A549 (cell line): ENCODE results near the gene CD58. TPM values are rescaled to one million over a fixed set of nuclear protein-coding genes. Genes with fewer than 3 reads are reported as not detected.

Experiments used
- ATAC-seq, 2 experiments: fragments of 200-7000 bp in 1 of 2; fragments of >200 bp in 1 of 2; cut with Nextera tagmentation in 1 of 2; cut with Tn5 transposase in 1 of 2; 3 replicates each; pipeline versions ENCODE4 v1.8.0 to v1.9.1; 2018 to 2020; ENCODE audit warnings: mild to moderate bottlenecking in 1 of 2, moderate library complexity in 1 of 2
- CTCF ChIA-PET: fragments of 300-600 bp; sonication (Branson Sonifier 250); formaldehyde crosslinking; extraction: SDS; loops from one replicate; lab custom pipeline; 2021; ENCODE audit warnings: antibody characterized with exemption, inconsistent platforms; lab: Yijun Ruan, JAX
- POLR2A ChIA-PET: fragments of 350-600 bp; formaldehyde crosslinking; extraction: SDS; loops from one replicate; lab custom pipeline; 2021; ENCODE audit warnings: antibody characterized with exemption, inconsistent platforms; lab: Yijun Ruan, JAX
- DNase-seq, 2 experiments: peaks; one replicate each; pipeline versions ENCODE4 v3.0.0 to v3.0.0-alpha.2; 2011 to 2016; ENCODE audit warnings: low read depth in 1 of 2, low spot score in 1 of 2
- FAIRE-seq: peaks from 2 replicates; lab custom pipeline; 2011; peaks lifted over from hg19 to GRCh38; lab: Jason Lieb, UNC
- H3K27ac ChIP-seq, 2 experiments: fragments of >200 bp; sonication (Bioruptor Twin); formaldehyde crosslinking; 3 replicates each; pipeline ENCODE4 v1.5.1; 2016 to 2017
- H3K4me1 ChIP-seq: fragments of >200 bp; sonication (Bioruptor Twin); formaldehyde crosslinking; 3 replicates; pipeline ENCODE4 v1.6.1; 2016
- H3K4me2 ChIP-seq: fragments of >200 bp; sonication (Bioruptor Twin); formaldehyde crosslinking; 3 replicates; pipeline ENCODE4 v1.6.1; 2016
- H3K4me3 ChIP-seq: fragments of >200 bp; sonication (Bioruptor Twin); formaldehyde crosslinking; 3 replicates; pipeline ENCODE4 v1.5.1; 2016
- H3K9me3 ChIP-seq: fragments of >200 bp; sonication (Bioruptor Twin); formaldehyde crosslinking; 3 replicates; pipeline ENCODE4 v1.6.1; 2016
- CBX2 ChIP-seq: fragments of 200-600 bp; sonication (generic); IDR thresholded peaks from 2 replicates; pipeline ENCODE4 v1.6.1; 2016; ENCODE audit warnings: low read depth, mild to moderate bottlenecking, borderline replicate concordance
- CTCF ChIP-seq: fragments of >200 bp; sonication (Bioruptor Twin); formaldehyde crosslinking; IDR thresholded peaks from 3 replicates; pipeline ENCODE4 v1.5.1; 2016
- E2F6 ChIP-seq: IDR thresholded peaks from 2 replicates; pipeline ENCODE4 v1.6.1; 2012; ENCODE audit warnings: low read depth, borderline replicate concordance
- EHMT2 ChIP-seq: fragments of 200-600 bp; sonication (generic); IDR thresholded peaks from 2 replicates; pipeline ENCODE4 v1.6.1; 2016; ENCODE audit warnings: antibody characterized with exemption, low read depth, mild to moderate bottlenecking, moderate library complexity
- ELK1 ChIP-seq: fragments of 150-350 bp; IDR thresholded peaks from 2 replicates; pipeline ENCODE4 v1.6.1; 2014; ENCODE audit warnings: low read depth, mild to moderate bottlenecking, low read length
- EP300 ChIP-seq, 2 experiments: fragments of >200 bp; sonication (Bioruptor Twin); formaldehyde crosslinking; IDR thresholded peaks; 2 replicates in 1 of 2; 3 replicates in 1 of 2; pipeline ENCODE4 v1.6.1; 2016 to 2017
- GATA3 ChIP-seq: IDR thresholded peaks from 2 replicates; pipeline ENCODE4 v1.6.1; 2012; ENCODE audit warnings: borderline replicate concordance
- HMGXB4 ChIP-seq: fragments of 250-450 bp; sonication (Bioruptor Pico); IDR thresholded peaks from 2 replicates; pipeline ENCODE4 v1.5.0; 2021; ENCODE audit warnings: mild to moderate bottlenecking, moderate library complexity, borderline replicate concordance
- JUNB ChIP-seq: fragments of >200 bp; sonication (Bioruptor Twin); formaldehyde crosslinking; IDR thresholded peaks from 2 replicates; pipeline ENCODE4 v1.6.1; 2016
- KDM5A ChIP-seq: fragments of 200-600 bp; sonication (generic); IDR thresholded peaks from 2 replicates; pipeline ENCODE4 v1.6.1; 2016; ENCODE audit warnings: antibody characterized with exemption, mild to moderate bottlenecking
- MAFK ChIP-seq: fragments of 450-650 bp; IDR thresholded peaks from 2 replicates; pipeline ENCODE4 v1.6.1; 2014; ENCODE audit not compliant: partially characterized antibody
- MAZ ChIP-seq: fragments of 150-350 bp; IDR thresholded peaks from 2 replicates; pipeline ENCODE4 v1.6.1; 2014; ENCODE audit warnings: antibody characterized with exemption, low read depth, low read length, borderline replicate concordance
- NFE2L2 ChIP-seq: fragments of 150-350 bp; conservative IDR thresholded peaks from 2 replicates; pipeline ENCODE4 v1.6.1; 2014; ENCODE audit warnings: low read length
- POLR2A ChIP-seq: IDR thresholded peaks from 2 replicates; pipeline ENCODE4 v1.6.1; 2012; ENCODE audit warnings: mild to moderate bottlenecking, low read length
- RAD21 ChIP-seq, 2 experiments: fragments of >200 bp in 1 of 2; sonication (Bioruptor Twin) in 1 of 2; formaldehyde crosslinking in 1 of 2; IDR thresholded peaks in 1 of 2; conservative IDR thresholded peaks in 1 of 2; 2 replicates in 1 of 2; 3 replicates in 1 of 2; pipeline ENCODE4 v1.6.1; 2012 to 2018; ENCODE audit warnings: inconsistent platforms in 1 of 2
- REST ChIP-seq: fragments of 200-600 bp; sonication (generic); IDR thresholded peaks from 2 replicates; pipeline ENCODE4 v1.6.1; 2016; ENCODE audit warnings: antibody characterized with exemption, mild to moderate bottlenecking, moderate library complexity
- SMC3 ChIP-seq: fragments of >200 bp; sonication (Bioruptor Twin); formaldehyde crosslinking; IDR thresholded peaks from 3 replicates; pipeline ENCODE4 v1.6.1; 2018; ENCODE audit warnings: inconsistent platforms
- USF2 ChIP-seq: fragments of 450-650 bp; IDR thresholded peaks from 2 replicates; pipeline ENCODE4 v1.6.1; 2014; ENCODE audit warnings: antibody characterized with exemption
- ZFP36 ChIP-seq: fragments of 450-650 bp; IDR thresholded peaks from 2 replicates; pipeline ENCODE4 v1.6.1; 2014; ENCODE audit warnings: borderline replicate concordance; ENCODE audit not compliant: partially characterized antibody
- WGBS: methylation state at CpG from one replicate; pipeline ENCODE4 v1.1.6; 2017; ENCODE audit errors: missing lambda C conversion rate; 5-methylcytosine and 5-hydroxymethylcytosine counted together
- polyA plus RNA-seq, 4 experiments: library from polyadenylated mRNA; depleted of rRNA in 3 of 4; stranded (reverse); fragments of >200 nt; fragmentation: RNase III in 1 of 4; extraction: RNeasy Plus Mini Kit Qiagen cat#74134 plus additional on column Dnase treatment in 1 of 4; gene quantifications; 2 replicates in 3 of 4; 3 replicates in 1 of 4; pipeline ENCODE4 v1.2.3, GENCODE V29; 2011 to 2017

CD58 gene
- polyA plus RNA-seq, 2 of the 4 experiments (the other 2 are of a cell fraction), result 22.4 to 38.4 TPM

- ATAC-seq (no peak), FAIRE-seq (no peak), DNase-seq (no peak)
- Histone ChIP-seq H3K27ac (no peak overlapping the region), H3K4me3 (no peak overlapping the region), H3K9me3 (no peaks in the 10 kb centered on the region), H3K4me1 (no peaks in the 10 kb centered on the region), H3K4me2 (no peak overlapping the region)
- TF ChIP-seq HMGXB4 (no peak), NFE2L2 (no peak), JUNB (no peak), GATA3 (no peak), E2F6 (no peak), EP300 (IDR thresholded peaks at IDR 0.05) (no peak), SMC3 (no peak), MAZ (no peak), REST (no peak), KDM5A (no peak), CBX2 (no peak)
- ChIA-PET CTCF (interaction anchor here (0.9 to 1.9 kb wide), 2 partner anchors 18 to 95 kb away, joined by 3 to 4 read pairs; no protein-coding TSS in a partner anchor), POLR2A (no interaction called here)
- WGBS, result 69% methylated on average over 5 of the region's 5 CpGs
Observed at GRCh38 chr1:116577759-116578314, 7.0 kb upstream of the CD58 start.

- CTCF ChIA-PET, result interaction anchor here (0.6 to 3.6 kb wide), 21 partner anchors 10 to 1042 kb away, joined by 3 to 31 read pairs (median 4); partner anchors contain the start of gene TTF2
- FAIRE-seq (no peak), ATAC-seq (no peak), DNase-seq (peak; percentile 52 to 65)
- no peak overlapping the region for H3K4me2 ChIP-seq
- no peak overlapping the region for H3K27ac ChIP-seq
- H3K9me3 ChIP-seq, result no peaks in the 10 kb centered on the region
- POLR2A ChIA-PET, result interaction anchor here (1.0 kb wide), 1 partner anchor 22 kb away, joined by 3 read pairs; no protein-coding TSS in a partner anchor
- no peak overlapping the region for H3K4me3 ChIP-seq
- peaks cover 10% of the 10 kb centered on the region for H3K4me1 ChIP-seq
- 27% methylated on average over 11 of the region's 11 CpGs for WGBS
- TF ChIP-seq RAD21 (conservative IDR thresholded peaks at IDR 0.05 in 1 of 2, IDR thresholded peaks at IDR 0.05 in 1 of 2) (peak; percentile 80), EP300 (IDR thresholded peaks at IDR 0.05) (no peak), POLR2A (no peak), JUNB (no peak), CTCF (peak; percentile 77), EHMT2 (no peak), USF2 (no peak), SMC3 (peak; percentile 62), MAFK (peak; percentile 68), ELK1 (no peak), ZFP36 (no peak)
Observed at GRCh38 chr1:116574581-116575291, 3.9 kb upstream of the CD58 start.
